ENCODE results near the gene OXGR1. TPM values are rescaled to one million over a fixed set of nuclear protein-coding genes. Genes with fewer than 3 reads are reported as not detected.

Gene OXGR1
- total RNA-seq, 3 donors from 2014 or later = 0.64 to 2.0 (median 1.9) TPM

- Histone ChIP-seq H3K4me1 (no peaks in the 10 kb centered on the region), H3K27me3 (no peaks in the 10 kb centered on the region), H3K9me3 (no peaks in the 10 kb centered on the region), H3K36me3 (no peaks in the 10 kb centered on the region), H3K27ac (no peak overlapping the region), H3K4me3 (no peak overlapping the region)
- intact Hi-C loops (cut with DNase I; ENCODE audit: low total_unique reads) = no loop called here
- no peak for DNase-seq (ENCODE audit: low spot score in 2 of 2)
- TF ChIP-seq POLR2A (IDR thresholded peaks at IDR 0.05) = no peak
- no peak for TF ChIP-seq CTCF (IDR thresholded peaks at IDR 0.05)
- no peak for TF ChIP-seq POLR2AphosphoS5 (IDR thresholded peaks at IDR 0.05)
Measured at GRCh38 chr13:97005625-97006262, 11.5 kb upstream of the OXGR1 start.

GRCh38 chr13:97004886-97005285, 10.6 kb upstream of the OXGR1 start:
- no peak overlapping the region for H3K4me3 ChIP-seq
- no peaks in the 10 kb centered on the region for H3K36me3 ChIP-seq
- H3K27me3 ChIP-seq = no peaks in the 10 kb centered on the region
- no peaks in the 10 kb centered on the region for H3K4me1 ChIP-seq
- no peak for TF ChIP-seq POLR2A (IDR thresholded peaks at IDR 0.05)
- TF ChIP-seq CTCF (IDR thresholded peaks at IDR 0.05) = no peak
- TF ChIP-seq POLR2AphosphoS5 (IDR thresholded peaks at IDR 0.05) = no peak
- DNase-seq (ENCODE audit: low spot score in 2 of 2) = no peak
- no peaks in the 10 kb centered on the region for H3K9me3 ChIP-seq
- H3K27ac ChIP-seq = no peak overlapping the region
- intact Hi-C loops (cut with DNase I; ENCODE audit: low total_unique reads) = no loop called here

GRCh38 chr13:97004096-97004876, 10.0 kb upstream of the OXGR1 start:
- no peaks in the 10 kb centered on the region for H3K36me3 ChIP-seq
- no peak for TF ChIP-seq POLR2A (IDR thresholded peaks at IDR 0.05)
- TF ChIP-seq POLR2AphosphoS5 (IDR thresholded peaks at IDR 0.05) = no peak
- TF ChIP-seq CTCF (IDR thresholded peaks at IDR 0.05) = no peak
- H3K4me1 ChIP-seq = no peaks in the 10 kb centered on the region
- H3K27ac ChIP-seq = no peak overlapping the region
- H3K27me3 ChIP-seq = no peaks in the 10 kb centered on the region
- DNase-seq (ENCODE audit: low spot score in 2 of 2) = no peak
- intact Hi-C loops (cut with DNase I; ENCODE audit: low total_unique reads) = no loop called here
- H3K4me3 ChIP-seq = no peak overlapping the region
- H3K9me3 ChIP-seq = no peaks in the 10 kb centered on the region

- H3K27ac ChIP-seq = no peak overlapping the region
- no peak for DNase-seq (ENCODE audit: low spot score in 2 of 2)
- H3K36me3 ChIP-seq = no peaks in the 10 kb centered on the region
- no peaks in the 10 kb centered on the region for H3K27me3 ChIP-seq
- intact Hi-C loops (cut with DNase I; ENCODE audit: low total_unique reads) = no loop called here
- H3K4me3 ChIP-seq = no peak overlapping the region
- H3K9me3 ChIP-seq = no peaks in the 10 kb centered on the region
- no peaks in the 10 kb centered on the region for H3K4me1 ChIP-seq
- TF ChIP-seq POLR2AphosphoS5 (IDR thresholded peaks at IDR 0.05) (no peak), CTCF (IDR thresholded peaks at IDR 0.05) (no peak), POLR2A (IDR thresholded peaks at IDR 0.05) (no peak)
Measured at GRCh38 chr13:97003071-97003470, 8.8 kb upstream of the OXGR1 start.

GRCh38 chr13:97002581-97002980, 8.3 kb upstream of the OXGR1 start:
- TF ChIP-seq CTCF (IDR thresholded peaks at IDR 0.05) (no peak), POLR2A (IDR thresholded peaks at IDR 0.05) (no peak), POLR2AphosphoS5 (IDR thresholded peaks at IDR 0.05) (no peak)
- no peaks in the 10 kb centered on the region for H3K9me3 ChIP-seq
- no peaks in the 10 kb centered on the region for H3K4me1 ChIP-seq
- no peak overlapping the region for H3K27ac ChIP-seq
- intact Hi-C loops (cut with DNase I; ENCODE audit: low total_unique reads) = no loop called here
- H3K36me3 ChIP-seq = no peaks in the 10 kb centered on the region
- H3K4me3 ChIP-seq = no peak overlapping the region
- H3K27me3 ChIP-seq = no peaks in the 10 kb centered on the region
- DNase-seq (ENCODE audit: low spot score in 2 of 2) = no peak

All from breast epithelium (tissue), 4 donors.